Measurements from ENCODE around the gene B4GALT1.
"Not testable (repeated sequence)": the region's sequence is repeated elsewhere in the genome, so short reads cannot be mapped to it uniquely, and the experiment has no call there.

Gene B4GALT1

DNA sequence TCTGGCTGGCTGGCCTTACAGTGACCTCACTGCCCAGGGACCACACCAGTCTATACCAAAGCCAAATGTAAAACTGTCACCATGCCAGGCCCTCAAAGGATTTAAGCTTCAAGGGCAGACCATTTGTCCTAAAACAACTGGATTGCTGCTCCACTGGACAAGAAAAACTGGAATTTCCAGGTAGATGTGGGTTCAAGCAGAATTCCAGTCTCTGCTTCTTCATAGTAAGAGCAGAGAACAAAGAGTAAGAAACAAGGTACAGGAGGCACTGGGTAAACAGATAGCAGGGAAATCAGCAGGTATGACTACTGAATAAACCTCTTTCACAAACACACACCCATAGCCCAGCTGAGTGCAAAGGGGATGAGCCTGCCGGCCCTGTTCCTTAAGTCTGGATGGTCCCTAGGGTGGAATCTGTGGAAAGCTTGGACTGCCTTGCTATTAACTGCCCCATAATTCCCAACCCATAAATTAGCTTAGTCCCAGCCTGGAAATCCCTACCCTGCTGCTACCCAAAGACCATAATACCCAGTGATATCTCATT, 5.5 kb downstream of the B4GALT1 start:
- DNase-seq: no peak

DNA sequence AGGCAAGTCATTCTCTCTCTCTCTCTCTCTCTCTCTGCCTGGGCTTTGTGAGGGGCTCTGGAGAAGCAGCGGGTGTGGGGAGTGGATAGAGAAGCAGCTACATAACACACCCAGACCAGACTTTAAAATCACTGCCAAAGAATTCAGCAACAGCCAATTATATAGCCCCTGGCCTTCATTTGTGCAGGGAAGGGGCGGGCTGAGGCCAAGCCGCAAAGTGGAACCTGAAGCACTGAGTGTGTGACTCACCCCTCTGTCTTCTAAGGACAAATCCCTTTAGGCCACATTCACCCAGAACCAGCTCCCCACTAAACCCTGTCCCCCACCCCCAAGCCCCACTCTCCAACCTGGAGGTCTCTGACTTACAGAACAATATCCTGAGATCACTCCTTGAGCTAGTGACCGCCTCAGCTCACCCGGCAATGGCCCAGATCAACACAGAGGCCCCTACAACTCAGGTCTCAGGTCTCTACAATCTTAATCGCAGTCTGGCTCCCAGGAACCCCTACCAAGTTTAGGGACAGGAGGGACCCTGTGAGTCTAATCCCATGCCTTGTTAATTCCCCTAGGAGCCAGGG, 6.0 kb downstream of the B4GALT1 start:
- no peak for DNase-seq

DNA sequence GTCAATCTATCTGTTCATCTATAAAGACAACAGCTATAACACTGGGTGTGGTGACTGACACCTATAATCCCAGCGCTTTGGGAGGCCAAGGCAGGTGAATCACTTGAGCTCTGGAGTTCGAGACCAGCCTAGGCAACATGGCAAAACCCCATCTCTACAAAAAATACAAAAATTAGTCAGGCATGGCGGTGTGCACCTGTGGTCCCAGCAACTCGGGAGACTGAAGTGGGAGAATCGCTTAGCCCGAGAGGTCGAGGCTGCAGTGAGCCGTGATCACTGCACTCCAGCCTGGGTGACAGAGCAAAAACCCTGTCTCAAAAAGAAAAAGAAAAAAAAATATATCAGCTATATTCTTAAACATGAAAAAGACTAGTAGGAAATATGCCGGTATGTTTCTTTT, 6.7 kb downstream of the B4GALT1 start:
- DNase-seq: not testable (repeated sequence)

DNA sequence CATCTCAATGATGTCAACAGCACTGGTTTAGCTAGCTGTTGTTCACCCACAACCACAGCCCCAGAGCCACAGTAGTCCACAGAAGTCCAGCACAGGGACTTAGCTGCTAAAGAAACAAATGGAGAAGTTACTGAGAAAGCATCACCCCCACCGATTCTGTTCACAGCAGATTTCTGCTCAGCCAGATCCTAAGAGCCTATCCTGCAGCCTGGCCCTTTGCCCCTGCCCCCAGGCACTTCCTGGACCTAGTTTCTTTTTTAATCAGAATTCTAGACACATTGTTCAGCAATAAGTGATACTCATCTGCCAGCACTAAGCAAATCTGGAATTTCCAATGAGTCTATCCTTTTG, 7.4 kb downstream of the B4GALT1 start:
- DNase-seq: no peak

DNA sequence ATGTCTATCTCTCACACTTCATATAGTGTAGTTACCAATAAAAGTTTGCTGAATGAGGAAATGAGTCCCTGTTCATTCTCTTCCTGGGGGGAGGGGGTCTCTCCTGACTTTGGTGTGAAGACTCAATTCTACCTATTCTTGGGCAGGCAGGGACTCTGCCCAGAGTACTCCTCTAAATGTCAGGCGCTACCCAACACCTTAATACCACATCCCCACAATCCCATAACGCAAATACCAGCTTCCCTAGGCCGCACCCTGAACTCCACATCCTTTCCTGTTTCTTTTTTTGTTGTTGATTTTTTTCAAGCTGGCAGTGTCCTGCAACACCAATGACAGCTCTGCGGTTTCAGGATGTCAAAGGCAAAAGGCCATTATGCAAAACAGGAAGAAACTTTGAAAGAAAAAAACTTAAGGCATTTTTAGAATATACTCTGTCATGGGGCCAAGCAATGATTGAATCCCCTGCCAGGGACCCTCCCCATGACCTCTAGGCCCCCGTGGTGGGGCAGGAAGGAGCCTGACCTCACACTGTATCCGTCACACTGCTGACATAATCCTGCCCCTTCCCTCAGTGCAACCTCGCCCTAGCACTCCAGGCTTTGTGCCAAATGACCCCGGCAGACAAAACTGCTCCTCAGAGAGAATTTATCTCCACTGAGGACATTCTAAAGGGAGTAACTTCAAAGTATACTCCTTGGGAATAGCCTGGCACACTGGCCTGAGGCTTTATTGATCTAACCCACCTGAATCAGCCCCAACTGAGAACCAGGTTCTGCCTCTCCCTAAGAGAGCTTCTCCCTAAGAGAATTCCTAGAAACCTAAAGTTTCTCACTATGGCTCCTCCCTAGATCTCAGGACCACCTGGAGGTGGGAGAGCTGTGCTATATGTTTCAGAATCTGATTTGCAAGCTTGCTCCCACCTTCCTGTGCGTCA, 8.0 kb downstream of the B4GALT1 start:
- DNase-seq: no peak

DNA sequence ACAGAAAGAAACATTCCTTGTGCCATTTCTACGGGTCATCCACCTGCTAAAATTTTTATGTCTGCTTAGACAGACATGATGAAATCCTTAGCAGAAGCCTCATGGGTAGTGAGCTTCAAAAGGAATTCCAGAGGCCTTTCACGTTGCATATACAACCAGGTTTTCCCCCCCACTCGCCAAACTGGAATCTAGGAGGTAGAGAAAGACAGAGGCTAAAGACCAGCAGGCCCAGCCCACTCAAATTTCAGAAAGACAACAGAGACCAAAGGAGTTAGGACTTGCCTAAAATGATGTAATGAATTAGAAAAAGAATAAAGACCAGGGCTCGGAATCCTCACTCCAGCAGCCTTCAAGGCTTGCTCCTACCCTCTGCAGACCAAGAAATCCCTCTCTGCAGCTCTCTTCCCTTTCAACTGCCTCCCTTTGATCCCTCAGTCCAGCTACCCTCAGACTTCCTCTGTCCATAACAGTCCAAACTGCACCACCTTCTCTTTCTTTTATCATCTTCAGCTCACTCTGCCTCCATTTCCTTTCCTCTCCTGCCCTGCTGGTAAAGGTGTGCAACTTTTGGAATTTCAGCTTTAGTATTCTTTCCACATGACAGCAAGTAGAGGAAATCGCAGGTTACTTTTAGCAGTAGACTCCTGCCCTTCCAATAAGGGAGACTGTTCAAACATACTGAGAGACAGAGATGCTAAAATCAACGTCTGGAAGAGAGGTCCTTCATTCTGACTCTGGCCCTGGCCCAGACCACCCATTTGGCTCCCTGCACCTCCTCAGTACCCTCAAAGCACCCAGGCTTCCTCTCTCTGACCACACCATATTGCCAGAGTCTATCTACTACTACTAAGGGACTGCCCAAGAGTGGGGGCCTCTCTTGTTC, 8.9 kb downstream of the B4GALT1 start:
- no peak for DNase-seq

DNA sequence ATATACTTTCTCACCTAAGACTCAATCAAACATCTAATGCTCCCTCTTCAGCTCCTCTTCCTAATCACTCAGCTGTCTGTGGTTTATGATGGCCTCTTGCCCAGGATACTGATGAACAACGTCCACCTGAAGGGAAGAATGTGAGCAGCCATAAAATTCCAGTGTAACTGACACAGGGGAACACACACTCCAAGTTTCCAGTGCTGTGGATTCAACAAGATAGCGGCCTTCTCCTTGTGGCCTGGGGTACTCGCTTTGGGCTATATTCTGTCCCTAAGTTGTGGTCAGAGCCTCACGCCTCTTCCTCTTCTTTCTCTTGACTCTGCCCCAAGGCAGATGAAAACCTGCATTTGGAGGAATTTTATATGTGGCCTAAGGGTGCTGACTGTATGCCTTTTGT, 11.7 kb downstream of the B4GALT1 start:
- DNase-seq: no peak

DNA sequence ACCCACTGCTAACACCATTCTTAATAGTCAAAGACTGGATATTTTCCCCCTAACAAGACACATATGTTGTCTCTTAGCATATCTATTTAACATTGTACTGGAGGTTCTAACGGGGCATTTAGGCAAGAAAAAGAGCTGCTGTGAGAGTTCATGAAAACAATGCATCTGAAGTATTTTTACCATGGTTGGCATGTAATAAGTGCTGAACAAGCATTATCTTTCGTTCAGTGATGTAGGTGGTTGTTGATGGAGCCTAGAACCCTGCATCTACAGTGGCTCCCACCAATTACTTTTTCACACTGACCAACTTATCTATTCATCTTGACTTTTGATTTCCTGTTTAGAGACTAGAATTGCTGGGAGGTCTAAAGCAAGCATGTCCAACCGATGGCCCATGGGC, 12.8 kb downstream of the B4GALT1 start:
- no peak for DNase-seq

DNA sequence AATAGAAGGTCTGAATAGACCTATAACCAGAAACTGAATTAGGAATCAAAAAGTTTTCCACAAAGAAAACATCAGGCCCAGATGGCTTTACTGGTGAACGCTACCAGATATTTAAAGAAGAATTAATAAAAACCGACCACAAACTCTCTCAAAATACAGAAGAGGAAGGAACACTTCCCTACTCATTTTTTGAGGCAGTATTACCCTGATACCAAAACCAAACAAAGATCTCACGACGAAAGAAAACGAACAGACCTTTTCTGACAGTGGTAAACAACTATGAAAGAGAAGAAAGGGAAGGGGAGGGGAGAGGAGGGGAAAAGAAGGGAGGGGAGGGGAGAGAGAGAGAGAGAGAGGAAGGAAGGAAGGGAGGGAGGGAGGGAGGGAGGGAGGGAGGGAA, 13.5 kb downstream of the B4GALT1 start:
- no peak for DNase-seq

DNA sequence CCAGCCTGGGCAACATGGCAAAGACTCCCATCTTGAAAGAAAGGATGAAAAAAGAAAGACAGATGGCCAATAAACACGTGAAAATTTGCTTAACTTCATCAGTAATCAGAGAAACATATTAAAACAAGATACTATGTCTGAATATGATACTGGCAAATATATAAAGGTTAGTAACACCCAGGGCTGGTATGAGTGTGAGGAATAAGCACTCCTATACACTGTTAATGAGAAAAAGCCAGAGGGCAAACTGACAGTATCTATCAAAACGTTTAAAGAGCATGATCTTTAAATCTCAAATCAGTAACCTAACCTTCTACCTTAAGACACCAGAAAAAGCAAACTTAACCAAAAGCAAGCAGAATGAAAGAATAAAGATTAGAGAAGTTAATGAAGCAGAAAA, 14.1 kb downstream of the B4GALT1 start:
- DNase-seq: no peak

DNA sequence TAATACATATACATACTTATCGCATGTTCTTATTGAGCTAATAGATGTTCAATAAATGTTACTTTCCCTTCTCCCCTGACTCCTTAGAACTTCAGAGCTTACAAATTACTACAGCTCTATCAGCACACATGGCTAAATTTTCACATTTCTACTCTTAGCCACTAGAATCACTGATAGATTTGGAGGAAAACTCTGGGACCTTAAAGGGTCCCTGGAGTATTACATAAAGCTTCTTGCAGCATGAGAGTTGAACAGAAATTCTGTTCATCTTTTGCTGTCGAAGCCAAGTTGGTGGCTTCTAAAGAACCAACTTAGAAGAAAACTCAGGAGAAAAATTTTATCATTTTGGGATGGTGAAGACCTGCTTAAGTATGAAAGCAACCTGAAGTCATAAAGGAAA, 15.5 kb downstream of the B4GALT1 start:
- no peak for DNase-seq

DNA sequence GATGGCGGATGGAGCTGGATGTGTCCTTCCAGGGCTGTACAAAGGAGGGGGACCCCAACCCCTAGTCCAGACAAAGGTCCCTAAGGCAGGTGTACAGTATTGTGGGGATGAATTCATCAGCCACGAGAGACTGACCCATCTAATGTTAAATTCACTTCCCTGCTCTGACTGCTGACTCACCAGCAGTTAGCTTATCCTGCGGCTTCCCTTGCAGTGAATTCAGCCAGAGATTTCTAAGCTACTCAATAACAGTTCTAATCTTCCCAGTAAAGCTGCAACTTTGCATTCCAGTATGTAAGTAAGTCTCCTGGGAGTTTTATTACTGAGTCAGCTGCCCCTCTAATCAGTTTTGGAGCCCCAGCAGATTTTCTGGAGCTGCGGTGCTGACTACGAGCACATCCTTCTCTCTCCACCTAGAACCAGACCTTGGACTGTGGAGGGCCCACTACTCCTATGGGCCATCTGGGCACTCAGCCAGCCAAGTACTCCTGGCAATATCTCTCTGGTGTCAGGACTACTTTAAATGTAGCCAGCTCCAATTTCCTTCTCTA, 16.1 kb downstream of the B4GALT1 start:
- DNase-seq: no peak

DNA sequence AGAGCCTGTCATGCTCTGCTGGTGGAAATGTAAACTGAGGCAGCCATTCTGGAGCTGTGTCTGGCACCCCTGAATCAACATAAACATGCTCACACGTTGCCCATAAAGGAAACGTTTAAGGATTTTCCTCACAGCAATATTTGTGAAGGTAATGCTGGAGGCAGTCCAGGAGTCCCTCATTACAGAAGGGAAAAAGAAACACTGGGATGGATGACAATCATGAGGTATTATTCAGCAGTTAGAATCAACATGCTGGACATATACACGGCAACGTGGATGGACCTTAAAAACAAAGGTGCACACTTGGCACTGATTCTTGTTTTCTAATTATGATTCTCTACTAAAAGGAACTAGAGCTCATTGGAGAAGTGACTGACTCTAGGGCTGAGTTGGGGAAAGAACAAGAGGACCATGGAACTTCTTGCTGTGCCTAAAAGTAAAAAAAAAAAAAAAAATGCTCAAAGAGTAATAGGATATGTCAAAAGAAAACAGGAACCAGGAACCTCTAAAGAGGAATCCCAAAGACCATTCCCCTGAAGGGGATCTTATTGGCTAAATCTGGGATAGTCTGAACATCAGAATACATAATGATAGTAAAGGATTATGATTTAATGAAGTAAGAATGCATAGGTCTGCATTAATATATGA, 18.6 kb downstream of the B4GALT1 start:
- DNase-seq: no peak

DNA sequence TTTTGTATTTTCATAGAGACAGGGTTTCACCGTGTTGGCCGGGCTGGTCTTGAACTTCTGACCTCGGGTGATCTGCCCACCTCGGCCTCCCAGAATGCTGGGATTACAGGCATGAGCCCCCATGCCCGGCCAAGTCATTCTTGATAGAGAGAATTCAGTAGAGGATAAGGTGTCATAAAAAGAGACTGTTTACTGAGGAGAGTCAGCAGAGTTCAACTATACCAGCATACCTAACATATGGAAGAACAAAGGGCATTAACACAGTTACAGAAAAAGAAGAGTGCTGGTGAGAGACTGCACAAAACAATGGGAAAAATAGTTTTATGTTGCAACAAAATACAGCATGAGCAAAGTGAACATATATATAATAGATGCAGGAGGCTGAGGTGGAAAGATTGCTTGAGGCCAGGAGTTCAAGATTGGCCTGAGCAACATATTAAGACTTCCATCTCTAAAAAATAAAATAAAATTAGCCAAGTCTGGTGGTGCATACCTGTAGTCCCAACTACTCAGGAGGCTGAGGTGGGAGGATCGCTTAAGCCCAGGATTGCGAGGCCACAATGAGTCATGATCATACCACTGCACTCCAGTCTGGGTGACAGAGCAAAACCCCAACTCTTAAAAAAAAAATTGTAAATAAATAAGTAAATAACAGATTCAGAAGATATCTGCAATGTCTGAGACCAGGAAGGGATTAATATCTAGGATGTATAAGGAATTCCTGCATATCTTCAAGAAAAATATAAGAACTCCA, 19.5 kb downstream of the B4GALT1 start:
- no peak for DNase-seq

DNA sequence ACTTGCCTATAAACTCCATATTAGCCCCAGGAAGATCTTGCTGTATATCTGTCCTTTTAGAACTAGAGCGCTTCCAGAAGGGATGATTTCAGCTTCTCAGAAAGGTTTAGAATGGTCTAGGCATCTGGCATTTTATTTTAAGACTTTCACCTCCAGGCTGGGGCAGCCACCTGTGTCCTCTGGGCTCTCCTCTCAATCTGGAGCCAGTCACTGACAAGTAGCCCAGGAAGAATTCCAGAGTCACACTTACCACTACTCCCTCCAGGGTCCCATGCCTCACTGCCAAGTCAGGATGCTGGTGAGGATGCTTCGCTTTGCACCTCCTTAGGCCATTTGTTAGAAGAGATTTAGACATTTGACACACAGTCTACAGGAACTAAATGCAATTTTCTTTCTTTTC, 20.8 kb downstream of the B4GALT1 start:
- DNase-seq: no peak

DNA sequence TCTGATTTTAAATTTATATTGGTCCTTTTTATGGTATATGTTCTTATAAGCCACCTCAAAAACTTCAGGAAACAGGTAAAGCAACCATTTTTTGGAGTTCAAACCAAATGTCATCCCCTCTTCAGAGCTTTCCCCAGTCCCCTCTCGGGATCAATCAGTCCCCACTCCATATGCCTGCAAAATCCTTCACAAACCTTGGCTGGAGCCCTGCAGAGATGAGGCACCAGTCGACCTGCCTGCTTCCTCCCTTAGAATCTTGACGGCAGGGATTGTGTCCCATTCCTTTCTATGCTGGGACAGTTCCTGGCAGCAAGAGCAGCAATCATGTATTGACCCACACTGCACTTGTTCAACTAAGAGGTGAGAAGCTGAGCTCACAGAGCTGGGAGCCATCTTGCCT, 22.6 kb downstream of the B4GALT1 start:
- no peak for DNase-seq

DNA sequence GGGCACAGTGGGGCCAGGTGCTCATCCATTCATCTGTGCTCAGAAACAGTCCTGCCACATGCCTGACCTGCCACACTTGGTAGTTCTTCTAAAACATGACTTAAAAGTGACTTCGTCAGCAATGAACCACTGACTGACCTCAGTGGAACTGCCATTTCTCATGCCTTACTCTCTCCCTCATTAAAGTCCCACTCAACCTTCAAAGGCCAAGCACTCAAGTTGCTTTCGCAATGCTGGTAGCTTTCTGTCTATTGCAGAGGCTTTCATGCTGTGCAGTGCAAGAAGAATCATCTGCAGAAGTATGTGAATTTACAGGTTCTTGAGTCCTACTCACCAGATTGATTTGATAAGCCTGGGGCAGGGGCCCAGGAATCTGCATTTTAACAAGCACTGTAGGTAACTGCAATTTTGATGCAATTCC, 23.9 kb downstream of the B4GALT1 start:
- DNase-seq: no peak

DNA sequence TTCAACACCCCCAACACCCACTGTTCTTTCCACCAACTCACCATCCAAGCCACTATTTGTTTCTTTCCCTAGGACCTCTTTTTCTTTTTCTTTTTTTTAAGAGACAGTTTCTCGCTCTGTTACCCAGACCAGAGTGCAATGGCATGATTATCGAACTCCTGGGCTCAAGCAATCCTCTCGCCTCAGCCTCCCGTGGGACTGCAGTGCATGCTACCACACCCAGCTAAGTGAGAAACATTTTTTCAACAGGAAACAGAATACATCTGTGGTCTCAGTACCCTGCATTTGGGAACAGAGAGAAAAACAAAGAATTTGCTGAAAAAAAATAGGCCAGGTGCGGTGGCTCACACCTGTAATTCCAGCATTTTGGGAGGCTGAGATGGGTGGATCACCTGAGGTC, 24.6 kb downstream of the B4GALT1 start:
- DNase-seq: no peak

DNA sequence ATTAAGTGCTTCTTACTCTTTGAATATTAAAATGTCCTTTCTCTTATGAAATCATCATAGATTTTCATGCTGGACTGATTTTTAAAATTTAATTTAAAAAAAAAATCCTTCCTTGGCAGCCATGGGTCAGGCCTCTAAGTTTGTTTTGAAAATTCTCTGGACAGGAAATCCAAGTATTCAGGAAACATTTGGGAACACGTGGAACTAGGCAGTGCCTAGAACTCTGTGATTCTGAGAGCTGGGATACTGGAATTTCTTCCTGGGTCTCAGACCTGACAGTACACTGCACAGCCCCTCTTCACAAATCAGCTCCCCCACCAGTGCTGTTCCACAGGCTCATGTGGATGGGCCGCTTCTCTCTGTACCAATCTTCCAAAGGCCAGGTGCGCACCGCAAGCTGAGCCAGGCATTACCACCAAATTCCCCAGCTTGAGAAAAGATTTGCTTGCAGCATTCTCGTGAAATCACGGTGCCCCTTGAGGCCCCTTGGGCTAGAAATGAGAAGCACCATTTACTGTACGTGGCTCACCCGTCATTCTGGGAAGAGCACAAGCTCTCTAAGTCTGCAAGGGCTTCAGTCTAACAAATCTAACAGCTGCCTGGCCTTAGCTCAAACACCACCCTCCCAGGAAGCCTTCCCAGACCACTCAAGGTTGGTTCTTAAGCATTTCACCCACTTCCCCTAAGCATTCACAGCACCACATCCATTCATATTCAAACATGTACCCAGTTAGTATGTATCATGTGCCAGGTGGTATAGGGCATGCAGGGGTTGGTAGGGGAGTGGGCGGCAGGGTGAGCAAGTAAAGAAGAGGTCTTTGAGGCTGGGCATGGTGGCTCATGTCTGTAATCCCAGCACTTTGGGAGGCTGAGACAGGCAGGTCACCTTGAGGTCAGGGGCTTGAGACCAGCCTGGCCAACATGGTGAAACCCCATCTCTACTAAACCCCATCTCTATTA, 26.5 kb downstream of the B4GALT1 start:
- DNase-seq: no peak

DNA sequence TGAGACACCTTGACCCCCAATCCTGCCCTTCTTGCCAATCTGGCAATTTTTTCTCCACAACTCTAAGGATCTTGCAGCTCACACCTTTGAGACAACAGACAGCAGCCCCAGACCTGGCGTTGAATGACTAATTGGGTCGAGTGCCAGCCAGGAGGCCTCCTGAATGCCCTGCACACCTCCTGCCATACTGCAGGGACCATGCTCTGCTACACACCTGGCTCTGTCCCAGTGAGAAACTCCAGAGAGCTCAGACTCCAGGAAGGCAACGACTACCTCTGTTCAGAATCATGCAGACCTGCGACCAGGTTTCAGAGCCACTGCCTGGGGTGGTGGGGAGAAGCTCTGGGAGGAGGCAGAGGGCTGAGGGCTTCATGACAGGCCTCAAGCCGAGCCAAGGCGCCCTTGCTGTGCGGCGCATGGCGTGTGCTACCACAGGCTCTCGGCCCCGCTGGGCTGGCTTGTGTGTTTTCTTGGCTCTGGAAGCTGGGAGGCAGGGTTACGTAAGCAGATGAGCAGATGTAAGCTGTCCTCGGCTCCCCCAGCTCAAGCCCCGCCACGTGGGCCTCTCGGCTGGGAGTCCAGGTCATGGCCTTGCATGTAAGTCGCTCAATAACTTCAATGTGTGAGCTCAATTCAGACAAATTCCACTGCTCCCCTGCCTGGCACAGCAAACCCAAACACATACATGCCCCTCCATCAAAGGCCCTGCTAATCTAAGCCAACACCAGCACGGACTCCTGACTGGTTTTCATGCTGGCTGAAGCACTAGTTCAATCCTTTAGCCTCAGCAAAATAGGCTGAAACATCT, 27.5 kb downstream of the B4GALT1 start:
- peak; percentile 86 for DNase-seq

All from retina (tissue), 1 donor.